D721Med (cell line): Measurements from ENCODE around the gene CCDC102A.
"Not testable (repeated sequence)": the region's sequence is repeated elsewhere in the genome, so short reads cannot be mapped to it uniquely, and the experiment has no call there.

Experiments used
- DNase-seq: peaks from one replicate; pipeline ENCODE4 v3.0.0; 2011; ENCODE audit warnings: low spot score; ENCODE audit not compliant: insufficient read length
- FAIRE-seq: peaks from 2 replicates; lab custom pipeline; 2011; peaks lifted over from hg19 to GRCh38; lab: Jason Lieb, UNC
- CTCF ChIP-seq: IDR thresholded peaks from 2 replicates; pipeline ENCODE4 v1.5.1; 2012; ENCODE audit warnings: mild to moderate bottlenecking, control low read depth; ENCODE audit not compliant: insufficient read depth; ENCODE audit errors: missing control alignments

The CCDC102A gene

GRCh38 chr16:57556941-57557541 is 20.7 kb upstream of the CCDC102A start:
- TF ChIP-seq CTCF, result no peak
- FAIRE-seq (no peak), DNase-seq (no peak)

GRCh38 chr16:57555831-57556230 is 19.5 kb upstream of the CCDC102A start:
- DNase-seq (no peak), FAIRE-seq (no peak)
- no peak for TF ChIP-seq CTCF

- DNase-seq (no peak), FAIRE-seq (no peak)
- TF ChIP-seq CTCF, result no peak
Observed at GRCh38 chr16:57551057-57551456, 14.7 kb upstream of the CCDC102A start.

- DNase-seq (no peak), FAIRE-seq (no peak)
- TF ChIP-seq CTCF, result no peak
Observed at GRCh38 chr16:57549730-57550129, 13.4 kb upstream of the CCDC102A start.

GRCh38 chr16:57548408-57548807 is 12.0 kb upstream of the CCDC102A start:
- FAIRE-seq, result no peak
- TF ChIP-seq CTCF, result no peak
- no peak for DNase-seq

- not testable (repeated sequence) for DNase-seq, FAIRE-seq
Observed at GRCh38 chr16:57547524-57547923, 11.2 kb upstream of the CCDC102A start.

- TF ChIP-seq CTCF, result no peak
- FAIRE-seq (no peak), DNase-seq (no peak)
Observed at GRCh38 chr16:57544124-57544653, 7.8 kb upstream of the CCDC102A start.
